HG03571 (cell line): Measurements from ENCODE around the gene CTNND2.
"Not testable (repeated sequence)": the region's sequence is repeated elsewhere in the genome, so short reads cannot be mapped to it uniquely, and the experiment has no call there.

ENCODE experiments used
- ATAC-seq: cut with Tn5 transposase; IDR thresholded peaks from one replicate; pipeline ENCODE4 v1.9.1; 2021; ENCODE audit not compliant: unreplicated experiment

The CTNND2 gene

DNA sequence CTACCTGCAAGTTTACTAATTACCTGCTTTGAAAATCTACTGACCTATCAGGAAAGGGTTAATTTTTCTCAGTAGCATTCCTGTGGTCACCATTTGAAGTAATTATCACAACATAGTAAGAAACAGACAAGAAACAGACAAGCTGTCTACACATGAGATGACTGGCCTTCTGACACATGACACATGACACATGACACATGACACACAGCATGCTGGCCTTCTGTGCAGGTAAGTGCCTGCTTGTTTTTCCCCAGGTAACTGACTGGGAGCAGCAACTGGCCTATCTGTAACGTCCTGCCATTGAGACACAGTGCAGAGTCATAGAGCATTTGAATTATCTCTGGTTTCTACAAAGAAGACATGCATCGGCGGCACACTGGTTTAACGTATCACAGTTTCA is 222.4 kb downstream of the CTNND2 start:
- no peak for ATAC-seq

DNA sequence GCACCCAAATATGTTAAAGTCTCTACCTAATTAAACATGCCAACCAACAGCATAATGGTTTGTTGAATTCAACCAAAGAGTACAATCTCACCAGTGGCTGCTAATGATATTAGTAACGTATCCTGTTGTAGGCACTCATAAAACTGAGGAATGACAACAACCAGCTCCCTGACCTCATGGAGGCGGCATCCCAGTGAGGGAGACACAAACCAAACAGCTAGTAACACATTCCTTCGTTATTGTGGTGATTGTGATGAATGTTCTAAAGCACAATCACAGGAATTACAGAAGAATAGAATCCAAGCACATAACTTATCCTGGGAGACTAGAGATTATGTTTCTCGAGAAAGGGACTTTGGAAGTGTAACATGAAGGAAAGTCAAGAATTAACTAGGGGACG is 224.6 kb downstream of the CTNND2 start:
- no peak for ATAC-seq

DNA sequence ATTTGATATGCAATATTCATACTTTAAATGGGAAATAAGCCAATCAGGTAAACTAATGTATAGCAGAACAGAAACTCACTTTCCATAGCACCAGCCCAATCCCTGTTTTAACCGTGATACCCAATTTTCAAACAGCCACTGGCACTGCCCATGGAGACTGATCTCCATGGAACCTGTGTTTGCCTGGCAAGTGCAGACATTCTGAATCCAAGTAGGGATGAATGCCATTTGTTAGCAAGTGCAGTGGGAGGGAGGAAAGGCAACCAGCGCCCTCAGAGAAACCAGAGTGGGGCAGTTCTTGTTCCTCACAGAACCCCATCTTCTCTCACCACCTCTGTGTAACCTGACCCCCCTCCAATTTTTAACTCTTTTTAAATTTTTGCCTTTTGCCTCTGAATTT is 229.1 kb downstream of the CTNND2 start:
- ATAC-seq = no peak

DNA sequence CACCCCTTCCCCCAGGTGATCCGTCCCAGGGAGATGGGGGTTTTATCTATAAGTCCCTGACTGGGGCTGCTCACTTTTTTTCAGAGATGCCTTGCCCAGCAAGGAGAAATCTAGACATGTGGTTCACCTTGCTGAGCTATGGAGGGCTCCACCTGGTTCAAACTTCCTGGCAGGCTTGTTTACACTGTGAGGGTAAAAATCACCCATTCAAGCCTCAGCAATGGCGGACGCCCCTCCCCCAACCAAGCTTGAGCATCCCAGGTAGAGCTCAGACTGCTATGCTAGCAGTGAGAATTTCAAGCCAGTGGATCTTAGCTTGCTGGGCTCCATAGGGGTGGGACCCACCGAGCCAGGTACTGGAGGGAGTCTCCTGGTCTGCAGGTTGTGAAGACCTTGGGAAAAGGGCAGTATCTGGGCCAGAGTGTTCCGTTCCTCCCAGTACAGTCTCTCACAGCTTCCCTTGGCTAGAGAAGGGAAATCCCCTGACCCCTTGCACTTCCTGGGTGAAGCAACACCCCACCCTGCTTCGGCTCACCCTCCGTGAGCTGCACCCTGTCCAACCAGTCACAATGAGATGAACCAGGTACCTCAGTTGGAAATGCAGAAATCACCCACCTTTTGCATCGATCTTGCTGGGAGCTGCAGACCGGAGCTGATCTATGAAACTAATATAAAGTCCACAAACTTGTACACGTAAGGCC is 231.7 kb downstream of the CTNND2 start:
- ATAC-seq = no peak

DNA sequence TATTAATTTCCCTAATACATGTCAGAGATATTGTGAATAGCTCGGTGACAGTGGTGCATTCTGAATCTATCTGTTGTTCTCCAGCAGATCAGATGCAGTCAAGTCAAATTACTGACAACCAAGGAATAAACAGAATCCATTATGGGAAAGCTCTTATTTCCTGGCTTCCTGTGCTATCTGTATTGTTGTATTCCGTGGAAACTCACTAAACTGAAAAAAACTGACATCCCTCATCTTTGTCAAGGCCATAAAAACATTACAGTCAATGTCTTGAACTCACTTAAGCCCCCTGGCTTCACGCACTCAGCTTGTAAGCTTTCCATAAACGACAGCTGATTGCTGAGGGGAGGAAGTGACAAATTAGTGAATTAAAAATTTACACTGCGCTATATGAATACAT is 245.9 kb downstream of the CTNND2 start:
- ATAC-seq = no peak

DNA sequence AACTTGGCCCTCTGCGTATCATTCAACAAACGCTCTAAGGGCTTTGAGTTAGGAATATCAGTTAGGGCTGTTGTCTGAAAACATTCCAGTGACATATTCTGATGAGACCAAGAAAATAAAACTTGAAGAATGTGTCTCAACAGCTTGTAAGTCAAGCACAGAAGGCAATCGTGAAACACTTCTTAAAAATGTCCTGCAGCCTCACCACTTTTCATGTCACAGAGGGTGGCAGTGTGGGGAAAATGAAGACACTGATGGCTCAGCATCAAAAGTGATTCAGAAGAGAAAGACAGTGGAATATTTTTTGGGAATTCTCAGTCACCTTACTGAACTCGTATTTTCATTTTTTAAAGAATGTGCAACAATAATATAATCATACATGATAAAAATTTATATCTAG is 247.3 kb downstream of the CTNND2 start:
- ATAC-seq = no peak

DNA sequence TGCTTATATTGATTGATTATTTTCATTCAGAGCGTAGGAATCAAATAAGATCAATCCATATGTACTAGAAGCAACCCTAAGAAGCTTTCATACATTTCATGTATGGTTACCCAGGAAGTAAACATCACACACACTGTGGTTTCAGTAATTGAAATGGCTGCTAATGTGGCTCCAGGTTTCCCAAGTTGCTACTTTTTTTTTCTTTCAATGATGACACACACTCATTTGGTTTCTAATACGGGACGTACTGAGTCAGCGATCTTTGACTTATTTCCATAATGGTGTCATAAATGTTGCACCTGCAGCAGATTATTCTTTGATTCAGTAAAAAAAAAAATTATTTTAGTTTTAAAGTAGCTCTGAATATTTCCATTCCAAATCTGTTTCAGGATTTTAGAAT is 248.6 kb downstream of the CTNND2 start:
- ATAC-seq = no peak

DNA sequence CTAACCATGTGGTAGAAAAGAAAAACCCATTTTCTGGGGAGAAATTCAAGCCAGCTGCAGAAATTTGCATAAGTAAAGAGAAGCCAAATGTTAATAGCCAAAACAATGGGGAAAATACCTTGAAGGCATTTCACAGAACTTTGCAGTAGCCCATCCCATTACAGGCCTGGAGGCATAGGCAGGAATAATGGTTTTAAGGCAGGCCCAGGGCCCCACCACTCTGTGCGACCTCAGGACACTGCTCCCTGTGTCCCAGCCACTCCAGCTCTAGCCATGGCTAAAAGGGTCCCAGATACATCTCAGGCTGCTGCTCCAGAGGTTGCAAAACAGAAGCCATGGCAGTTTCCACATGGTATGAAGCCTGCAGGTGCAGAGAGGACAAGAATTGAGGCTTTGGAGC is 253.3 kb downstream of the CTNND2 start:
- ATAC-seq = no peak

DNA sequence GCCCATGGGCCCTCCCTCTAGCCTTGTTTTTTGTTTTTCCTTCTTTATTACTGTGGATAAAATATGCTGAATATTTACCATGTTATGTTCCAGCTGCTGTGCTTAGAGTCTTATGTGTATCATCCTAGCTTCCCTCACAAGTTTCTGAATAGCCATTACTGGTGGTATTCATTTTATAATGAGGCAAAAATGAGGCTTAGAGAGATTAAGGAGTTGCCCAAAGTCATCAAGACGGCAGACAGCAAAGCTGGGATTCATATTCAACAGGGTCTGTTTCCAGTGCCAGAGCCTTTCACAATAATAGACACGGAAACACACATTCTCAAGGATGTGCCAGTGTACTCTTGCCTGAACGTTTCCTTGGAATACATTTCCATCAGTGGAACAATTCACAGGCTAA is 258.1 kb downstream of the CTNND2 start:
- no peak for ATAC-seq

DNA sequence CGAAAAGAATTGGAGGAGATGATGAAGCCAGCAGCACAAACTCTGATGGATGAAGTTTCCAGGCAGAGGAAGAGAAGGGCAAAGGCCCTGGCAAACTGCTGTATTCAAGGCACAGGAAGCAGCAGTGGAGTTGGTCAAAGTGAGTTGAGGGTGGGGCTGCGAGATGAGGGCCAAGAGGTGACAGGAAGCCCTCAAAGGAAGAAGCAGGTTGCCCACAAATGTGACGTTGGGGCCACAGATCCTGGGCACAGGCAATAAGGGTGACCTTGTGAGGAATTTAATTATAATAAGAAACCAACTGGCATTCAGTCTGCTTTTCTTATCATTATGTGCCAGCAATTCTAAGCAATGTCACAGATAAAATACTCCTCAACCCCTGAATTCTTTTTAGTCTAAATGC is 261.8 kb downstream of the CTNND2 start:
- no peak for ATAC-seq

DNA sequence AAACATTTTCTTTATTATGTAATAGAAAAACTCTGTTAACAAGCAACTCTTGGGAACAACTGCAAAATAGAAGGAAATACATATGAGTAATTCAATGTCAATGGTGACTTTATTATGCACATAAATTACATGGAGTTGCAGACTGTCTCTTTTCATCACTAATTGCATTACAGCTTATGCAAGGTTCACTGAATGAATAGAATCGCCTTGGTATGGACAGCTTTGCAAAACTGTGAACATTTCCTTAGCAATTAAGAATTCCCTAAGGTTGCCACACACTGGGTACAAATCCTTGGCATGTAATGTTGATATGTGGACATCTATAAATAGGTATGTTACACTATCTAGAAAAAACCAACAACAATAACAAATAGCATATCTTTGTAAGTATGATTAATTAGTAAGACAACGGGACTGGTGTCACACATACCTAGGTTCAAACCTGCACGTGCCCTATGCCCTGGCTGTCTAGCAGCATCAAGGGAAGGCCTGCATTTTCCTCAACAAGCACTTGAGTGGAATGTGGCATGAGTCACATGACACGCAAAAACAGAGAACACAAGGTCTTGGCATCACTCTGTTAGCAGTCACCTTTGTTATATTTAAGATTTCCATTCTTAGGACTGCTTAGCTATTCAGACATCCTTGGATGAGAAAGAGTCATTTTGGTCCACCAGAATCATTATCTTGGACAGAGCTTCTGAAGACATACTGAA is 263.9 kb downstream of the CTNND2 start:
- ATAC-seq = no peak

DNA sequence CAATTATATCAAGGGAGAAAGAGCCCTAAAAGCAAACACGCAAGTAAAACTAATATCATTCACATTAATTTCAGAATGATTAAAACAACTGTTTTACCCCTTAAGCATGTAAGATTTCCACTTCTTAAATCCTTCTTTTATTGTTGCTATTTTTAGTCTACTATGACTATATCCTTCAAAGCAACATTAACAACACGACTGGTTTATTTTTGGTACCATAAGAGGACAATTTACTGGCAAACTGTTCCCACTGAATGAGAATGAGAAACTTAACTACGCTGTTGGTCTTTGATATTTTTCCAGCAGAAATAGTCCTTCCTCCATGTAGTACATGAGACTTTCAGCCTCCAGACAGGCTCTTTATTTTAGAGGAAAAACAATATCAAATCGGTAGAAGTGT is 281.5 kb downstream of the CTNND2 start:
- no peak for ATAC-seq

DNA sequence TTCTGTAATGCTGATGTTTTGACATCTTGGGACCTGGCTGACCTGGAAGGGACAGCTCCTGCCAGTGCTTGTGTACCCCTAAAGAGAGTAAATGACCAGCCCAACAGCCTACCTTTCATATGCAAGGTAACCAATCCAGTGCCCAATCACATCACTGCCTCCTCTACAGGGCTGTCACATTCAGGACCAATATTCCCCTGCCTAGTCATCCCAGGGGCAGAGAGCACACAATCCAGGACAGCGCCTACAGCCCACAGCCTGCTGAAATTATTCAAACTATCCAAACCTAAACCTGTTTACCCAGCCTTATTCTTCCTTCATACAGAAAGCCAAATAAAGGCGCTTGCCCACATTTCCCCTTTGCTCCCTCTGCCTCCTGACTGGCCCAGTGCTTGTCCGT is 284.1 kb downstream of the CTNND2 start:
- ATAC-seq = no peak

DNA sequence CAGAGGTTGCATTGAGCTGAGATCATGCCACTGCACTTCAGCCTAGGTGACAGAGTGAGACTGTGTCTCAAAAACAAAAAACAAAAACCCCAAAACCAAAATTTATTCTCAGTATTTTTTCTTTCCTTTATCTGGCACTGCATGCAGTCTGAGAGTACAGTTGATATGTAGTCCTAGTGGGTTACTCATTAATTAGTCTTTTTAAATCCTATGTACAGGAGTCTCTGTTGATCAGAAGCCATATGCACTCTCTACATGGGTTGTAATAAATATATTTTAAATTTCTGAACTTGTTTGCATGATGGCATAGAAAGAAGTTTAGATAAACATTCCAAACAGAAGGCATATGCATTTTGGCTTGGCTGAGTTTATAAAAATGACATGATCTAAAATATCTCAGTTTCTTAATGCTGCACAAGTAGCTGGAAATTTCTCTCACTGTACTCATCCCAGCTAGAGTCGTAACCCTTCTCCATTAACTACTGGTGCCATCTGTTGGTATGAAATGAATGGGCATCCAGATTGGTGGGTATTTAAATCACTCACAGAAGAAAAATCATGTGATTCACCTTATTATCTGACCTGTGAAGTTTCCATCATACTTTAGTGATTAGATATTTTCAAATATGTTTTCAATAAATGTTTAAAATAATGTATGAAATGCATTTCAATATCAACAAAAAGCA is 284.8 kb downstream of the CTNND2 start:
- no peak for ATAC-seq

DNA sequence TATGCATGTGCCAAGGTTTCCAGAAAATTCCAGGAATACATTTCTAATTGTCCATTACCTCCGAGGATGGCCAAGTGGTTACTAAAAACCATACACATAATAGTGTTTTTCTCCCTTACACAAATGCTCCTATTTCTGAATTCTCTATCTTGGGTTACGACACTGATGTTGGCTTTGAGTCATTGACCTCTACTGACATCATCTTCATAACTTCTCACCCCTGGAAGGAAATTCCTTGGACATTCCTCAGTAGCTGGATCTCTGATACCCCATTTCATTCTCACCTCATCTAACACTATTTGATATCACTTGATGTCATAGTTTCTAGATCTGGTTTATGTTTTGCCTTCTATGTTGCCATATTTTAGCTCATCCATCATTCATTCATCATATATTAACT is 287.2 kb downstream of the CTNND2 start:
- no peak for ATAC-seq

DNA sequence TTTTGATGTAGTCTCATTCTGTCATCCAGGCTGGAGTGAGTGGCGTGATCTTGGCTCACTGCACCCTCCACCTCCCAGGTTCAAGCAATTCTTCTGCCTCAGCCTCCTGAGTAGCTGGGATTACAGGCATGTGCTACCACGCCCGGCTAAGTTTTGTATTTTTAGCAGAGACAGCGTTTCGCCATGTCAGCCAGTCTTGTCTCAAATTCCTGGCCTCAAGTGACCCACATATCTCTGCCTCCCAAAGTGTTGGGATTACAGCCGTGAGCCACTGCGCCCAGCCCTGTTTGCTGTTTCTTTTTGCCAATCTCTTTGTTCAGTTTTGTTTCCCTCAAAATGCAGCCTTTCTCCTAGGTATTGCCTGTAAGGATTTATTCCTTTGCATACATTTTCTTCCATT is 287.6 kb downstream of the CTNND2 start:
- ATAC-seq = not testable (repeated sequence)

DNA sequence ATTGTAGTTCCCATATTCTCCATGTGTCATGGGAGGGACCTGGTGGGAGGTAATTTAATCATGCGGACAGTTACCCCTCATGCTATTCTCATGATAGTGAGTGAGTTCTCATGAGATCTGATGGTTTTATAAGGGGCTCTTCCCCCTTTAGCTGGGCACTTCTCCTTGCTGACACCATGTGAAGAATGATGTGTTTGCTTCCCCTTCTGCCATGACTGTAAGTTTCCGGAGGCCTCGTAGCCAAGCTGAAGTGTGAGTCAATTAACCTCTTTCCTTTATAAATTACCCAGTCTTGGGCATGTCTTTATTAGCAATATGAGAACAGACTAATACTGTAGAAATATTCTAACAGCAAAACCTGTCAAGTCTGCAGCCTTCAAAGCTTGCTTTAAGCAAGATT is 293.2 kb downstream of the CTNND2 start:
- ATAC-seq = no peak

DNA sequence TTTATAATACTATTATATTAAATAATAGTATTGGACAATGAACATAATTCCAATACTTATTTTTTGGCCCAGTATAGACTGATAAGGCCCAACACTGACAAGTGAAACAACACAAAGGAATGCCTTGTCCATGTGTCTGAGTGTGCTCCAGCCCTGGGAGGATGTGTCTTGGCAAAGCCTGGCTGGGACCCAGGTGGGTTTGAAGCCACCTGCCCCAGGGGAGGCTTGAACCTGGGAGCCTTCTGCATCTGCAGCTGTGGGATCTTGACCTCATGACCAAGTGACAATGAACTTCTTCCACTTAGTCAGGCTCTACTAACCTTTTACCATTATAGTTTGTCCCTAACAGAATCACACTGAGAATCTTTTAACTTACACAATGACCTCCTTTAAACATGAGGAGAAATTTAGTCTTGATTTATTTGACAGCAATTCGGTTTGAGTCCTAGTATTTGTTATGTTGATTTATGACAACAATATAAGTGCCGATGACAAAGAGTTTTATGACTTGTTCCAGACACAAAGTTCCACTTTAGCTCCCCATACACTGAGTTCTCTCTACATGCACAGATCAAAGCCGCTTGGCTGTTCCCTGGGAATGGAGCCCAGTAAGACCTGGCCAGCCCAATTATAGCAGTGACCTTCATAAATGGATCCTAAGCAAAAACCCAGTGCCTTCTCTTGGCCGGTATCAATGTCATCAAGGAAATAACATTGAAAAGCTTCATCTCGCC is 294.5 kb downstream of the CTNND2 start:
- ATAC-seq = no peak

DNA sequence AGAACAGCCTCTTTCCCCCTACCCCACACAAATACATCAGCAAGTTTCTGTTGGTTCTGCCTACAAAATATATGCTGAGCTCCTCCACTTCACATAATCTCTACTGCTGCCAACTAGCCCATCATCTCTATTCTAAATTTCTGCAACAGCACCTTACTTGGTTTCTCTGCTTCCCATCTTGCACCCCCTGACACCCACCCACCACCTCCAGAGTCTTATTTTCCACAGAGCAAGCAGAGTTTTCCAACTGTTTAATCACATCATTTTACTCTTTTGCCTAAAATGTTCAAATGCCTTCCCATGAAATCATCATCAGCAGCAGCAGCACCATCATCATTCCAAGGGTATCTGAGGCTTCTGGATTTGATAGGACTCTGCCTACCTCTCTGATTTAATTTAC is 295.7 kb downstream of the CTNND2 start:
- ATAC-seq = no peak

DNA sequence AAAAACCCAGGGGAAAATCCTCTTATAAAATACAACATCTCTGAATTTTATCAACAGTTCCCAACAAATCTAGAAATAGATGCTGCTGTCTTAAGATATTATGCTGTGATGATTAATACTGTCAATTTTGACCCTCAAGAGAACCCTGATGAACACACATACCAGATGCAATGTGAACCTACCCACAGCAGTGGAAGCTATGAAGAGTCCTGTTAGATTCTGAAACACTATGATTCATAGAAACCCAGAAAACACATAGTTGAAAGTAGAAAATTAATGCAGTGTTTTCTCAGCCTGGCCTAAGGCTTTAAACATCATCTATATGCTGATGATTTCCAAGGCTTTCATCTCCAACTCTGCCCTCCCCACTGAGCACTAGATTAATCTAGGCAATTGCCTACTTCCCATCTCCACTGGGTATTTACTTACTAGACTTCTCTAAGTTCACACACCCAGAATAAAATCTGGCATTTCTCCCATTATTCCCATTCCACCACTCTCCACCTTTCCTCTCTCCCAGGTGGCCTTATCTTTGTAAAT is 296.2 kb downstream of the CTNND2 start:
- ATAC-seq = no peak

DNA sequence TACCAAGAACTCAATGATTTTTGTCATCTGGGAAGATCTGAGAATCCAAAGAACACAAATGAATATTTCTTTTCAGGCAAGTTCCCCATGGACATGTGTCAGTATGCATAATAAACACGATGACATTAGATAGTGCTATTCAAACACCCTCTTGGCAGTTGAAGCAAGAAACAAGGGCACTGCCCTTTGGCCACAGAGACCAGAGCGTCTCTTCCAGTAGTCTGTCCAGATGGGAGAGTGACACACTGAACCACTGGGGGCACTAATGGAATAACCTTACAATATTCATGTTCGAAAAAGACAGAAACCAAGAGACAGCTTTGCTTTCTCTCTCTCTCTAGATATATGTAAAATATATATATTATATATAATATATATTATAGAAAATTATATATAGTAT is 301.9 kb downstream of the CTNND2 start:
- ATAC-seq = no peak
